HPDE6-E6E7 (cell line): ENCODE measurements around the gene DENND4A.
"Not testable (repeated sequence)": the region's sequence is repeated elsewhere in the genome, so short reads cannot be mapped to it uniquely, and the experiment has no call there.

ENCODE experiments used
- DNase-seq: peaks from one replicate; pipeline ENCODE4 v3.0.0; 2011; ENCODE audit warnings: missing footprints; ENCODE audit errors: extremely low spot score

DENND4A gene

DNA sequence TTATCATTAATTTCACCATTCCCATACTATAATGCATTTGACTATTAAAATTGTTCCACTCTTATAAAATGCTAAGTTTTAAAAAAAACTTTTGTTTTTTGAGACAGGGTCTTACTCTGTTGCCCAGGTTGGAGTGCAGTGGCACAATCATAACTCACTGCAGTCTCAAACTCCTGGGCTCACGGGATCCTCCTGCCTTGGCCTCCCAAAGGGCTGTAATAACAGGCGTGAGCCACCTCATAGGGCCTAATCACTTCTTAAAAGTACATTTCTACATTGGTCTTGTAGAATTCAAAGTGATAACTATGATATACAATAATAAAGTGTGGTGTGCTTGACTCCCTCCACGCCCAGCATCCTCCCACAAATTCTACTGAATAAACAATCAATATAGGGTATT lies 3.0 kb downstream of the DENND4A start:
- no peak for DNase-seq

DNA sequence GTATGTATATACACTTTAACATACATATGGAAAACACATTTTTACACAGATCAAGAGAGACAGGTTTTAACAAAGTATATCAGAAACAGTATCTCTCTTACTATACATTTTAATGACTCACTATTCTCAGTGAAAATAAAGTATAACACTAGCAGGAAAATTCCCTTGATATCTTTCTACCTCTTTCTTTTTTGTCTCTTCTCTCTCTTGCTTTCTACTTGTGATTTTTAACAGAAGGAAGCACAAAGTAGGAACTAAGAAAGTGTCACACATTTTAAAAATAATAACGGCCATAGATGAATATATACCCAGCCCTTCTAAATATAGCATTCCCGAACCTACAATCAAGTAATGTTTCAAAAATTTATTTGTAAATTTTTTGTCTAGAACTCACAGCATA lies 4.8 kb downstream of the DENND4A start:
- DNase-seq = no peak

DNA sequence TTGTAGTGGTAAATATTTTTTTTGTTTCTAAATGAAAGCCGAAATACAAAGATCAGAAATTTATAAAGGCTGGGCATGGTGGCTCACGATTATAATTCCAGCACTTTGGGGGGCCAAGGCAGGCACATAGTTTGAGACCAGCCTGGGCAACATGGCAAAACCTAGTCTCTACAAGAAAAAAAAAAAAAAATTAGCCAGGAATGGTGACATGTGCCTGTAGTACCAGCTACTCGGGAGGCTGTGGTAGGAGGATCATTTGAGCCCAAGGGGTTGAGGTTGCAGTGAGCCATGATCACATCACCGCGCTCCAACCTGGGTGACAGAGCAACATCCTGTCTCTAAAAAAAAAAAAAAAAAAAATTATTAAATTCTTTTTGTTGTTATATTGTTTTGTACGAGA lies 6.9 kb downstream of the DENND4A start:
- no peak for DNase-seq

- no peak for DNase-seq
These were observed 8.2 kb downstream of the DENND4A start for GRCh38 chr15:65783872-65784271.

- no peak for DNase-seq
These were observed 10.0 kb downstream of the DENND4A start for GRCh38 chr15:65782096-65782495.

GRCh38 chr15:65778701-65779100 lies 13.4 kb downstream of the DENND4A start:
- DNase-seq = not testable (repeated sequence)

DNA sequence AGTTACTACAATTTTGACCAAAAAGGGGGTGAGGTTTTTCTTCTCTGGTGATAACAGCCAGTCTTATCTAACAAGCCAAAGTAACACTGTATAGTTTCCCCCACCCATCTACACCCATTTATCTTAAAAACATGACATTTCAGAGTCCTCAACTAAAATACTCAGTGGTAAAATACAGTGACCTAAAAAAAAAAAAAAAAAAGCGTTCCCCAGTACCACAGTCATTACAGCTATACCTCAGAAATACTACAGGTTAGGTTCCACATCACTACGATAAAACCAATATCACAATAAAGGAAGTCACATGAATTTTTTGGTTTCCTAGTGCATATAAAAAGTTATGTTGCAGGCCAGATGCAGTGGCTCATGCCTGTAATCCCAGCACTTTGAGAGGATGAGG lies 13.8 kb downstream of the DENND4A start:
- no peak for DNase-seq

GRCh38 chr15:65777843-65778242 lies 14.2 kb downstream of the DENND4A start:
- no peak for DNase-seq

DNA sequence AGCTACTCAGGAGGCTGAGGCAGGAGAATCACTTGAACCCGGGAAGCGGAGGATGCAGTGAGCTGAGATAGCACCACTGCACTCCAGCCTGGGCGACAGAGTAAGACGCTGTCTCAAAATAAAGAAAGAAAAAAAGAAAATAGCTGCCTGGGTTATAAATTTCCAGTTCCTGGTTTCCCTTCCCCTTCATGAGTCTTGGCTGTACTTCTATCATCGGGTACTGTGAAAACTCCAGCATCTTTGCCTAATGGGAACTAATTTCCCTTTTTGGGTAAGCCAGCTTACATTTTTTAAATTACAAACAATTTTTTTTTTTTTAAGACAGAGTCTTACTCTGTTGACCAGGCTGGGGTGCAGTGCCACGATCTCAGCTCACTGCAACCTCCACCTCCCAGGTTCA lies 15.0 kb downstream of the DENND4A start:
- DNase-seq = no peak

- DNase-seq = no peak
These were observed 18.5 kb downstream of the DENND4A start for GRCh38 chr15:65773386-65774111.

GRCh38 chr15:65772930-65773329 lies 19.2 kb downstream of the DENND4A start:
- no peak for DNase-seq

DNA sequence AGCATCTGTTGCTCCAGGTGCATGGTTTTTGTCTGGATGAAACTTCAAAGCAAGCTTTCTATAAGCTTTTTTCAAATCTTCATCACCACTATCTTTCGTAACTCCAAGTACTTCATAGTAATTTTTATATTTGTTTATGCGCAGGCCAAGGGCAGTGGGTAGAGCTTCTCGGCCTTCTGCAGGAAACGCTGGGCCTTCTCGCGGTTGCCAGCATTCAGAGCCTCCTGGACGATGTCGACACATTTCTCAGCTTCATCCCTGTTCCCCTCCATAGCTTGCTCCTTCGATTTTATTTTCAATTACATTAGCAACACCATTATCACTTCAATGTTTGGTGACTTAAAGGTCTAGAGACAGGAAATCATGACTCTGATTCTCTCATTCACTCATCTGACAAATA lies 20.2 kb downstream of the DENND4A start:
- DNase-seq = no peak

GRCh38 chr15:65769482-65769881 lies 22.6 kb downstream of the DENND4A start:
- no peak for DNase-seq

GRCh38 chr15:65767895-65768294 lies 24.2 kb downstream of the DENND4A start:
- no peak for DNase-seq

GRCh38 chr15:65767264-65767595 lies 24.9 kb downstream of the DENND4A start:
- no peak for DNase-seq

- DNase-seq = no peak
These were observed 25.4 kb downstream of the DENND4A start for GRCh38 chr15:65766422-65767263.

DNA sequence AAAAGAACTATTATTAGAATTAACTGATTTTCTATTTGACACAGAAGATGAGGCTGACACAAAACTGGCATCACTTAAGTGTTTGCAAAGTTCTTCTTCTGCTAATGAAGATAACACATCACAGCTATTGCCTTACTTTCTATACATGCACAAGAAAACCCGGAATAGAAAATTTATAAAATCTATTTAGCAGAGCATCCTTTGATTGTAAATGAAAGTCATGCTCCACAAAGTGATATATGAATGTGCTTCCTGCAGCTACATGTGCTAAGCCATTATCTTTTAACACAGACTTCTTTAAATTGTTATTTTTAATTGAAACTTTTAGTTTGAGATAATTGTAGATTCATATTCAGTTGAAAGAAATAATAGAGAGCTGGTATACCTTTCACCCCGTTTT lies 27.0 kb downstream of the DENND4A start:
- DNase-seq = no peak

DNA sequence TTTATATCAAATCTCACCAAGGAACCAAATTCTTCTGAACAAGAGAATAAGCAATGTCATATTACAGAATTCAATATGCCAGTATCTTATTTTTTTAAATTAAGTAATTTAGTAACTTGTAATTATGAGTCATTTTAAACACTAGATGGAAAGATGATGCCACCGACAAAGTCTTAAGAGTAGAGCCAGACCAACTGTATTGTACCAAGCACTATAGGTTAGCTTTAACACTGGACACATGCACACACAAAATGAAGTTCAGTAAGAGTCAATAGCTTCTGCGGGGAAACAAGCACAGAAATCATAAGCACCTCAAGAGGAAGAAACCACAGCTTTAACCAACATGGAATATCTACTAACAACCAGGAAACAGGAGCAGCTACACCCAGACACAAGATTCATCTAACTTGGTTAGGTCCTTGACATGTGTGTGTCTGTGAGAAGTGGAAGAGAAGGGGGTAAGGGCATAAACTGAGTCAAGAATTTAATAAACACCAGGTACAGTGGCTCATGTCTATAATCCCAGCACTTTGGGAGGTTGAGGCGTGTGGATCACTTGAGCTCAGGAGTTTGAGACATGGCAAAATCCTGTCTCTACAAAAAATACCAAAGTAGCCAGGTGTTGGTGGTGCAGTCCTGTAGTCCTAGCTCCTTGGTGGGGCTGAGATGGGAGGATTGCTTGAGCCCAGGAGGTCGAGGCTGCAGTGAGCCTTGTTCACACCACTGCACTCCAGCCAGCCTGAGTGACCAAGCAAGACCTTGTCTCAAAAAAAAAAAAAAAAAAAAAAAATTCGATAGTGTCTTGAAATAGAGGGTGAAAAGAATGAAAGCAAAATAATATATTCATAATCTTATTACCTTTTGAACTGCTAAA lies 28.9 kb downstream of the DENND4A start:
- DNase-seq = no peak

DNA sequence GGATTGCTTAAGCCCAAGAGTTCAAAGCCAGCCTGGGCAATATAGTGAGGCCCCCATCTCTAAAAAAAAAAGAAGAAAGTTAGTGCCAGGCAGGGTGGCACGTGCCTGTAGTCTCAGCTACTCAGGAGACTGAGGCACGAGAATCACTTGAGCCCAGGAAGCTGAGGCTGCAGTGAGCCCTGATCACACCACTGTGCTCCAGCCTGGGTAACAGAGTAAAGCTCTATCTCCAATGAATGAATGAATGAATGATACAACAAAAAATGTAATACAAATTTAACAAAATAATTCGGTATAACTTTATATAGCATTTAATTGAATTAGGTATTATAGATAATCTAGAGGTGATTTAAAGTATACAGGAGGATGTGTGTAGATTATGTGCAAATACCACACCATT lies 29.7 kb downstream of the DENND4A start:
- DNase-seq = no peak

DNA sequence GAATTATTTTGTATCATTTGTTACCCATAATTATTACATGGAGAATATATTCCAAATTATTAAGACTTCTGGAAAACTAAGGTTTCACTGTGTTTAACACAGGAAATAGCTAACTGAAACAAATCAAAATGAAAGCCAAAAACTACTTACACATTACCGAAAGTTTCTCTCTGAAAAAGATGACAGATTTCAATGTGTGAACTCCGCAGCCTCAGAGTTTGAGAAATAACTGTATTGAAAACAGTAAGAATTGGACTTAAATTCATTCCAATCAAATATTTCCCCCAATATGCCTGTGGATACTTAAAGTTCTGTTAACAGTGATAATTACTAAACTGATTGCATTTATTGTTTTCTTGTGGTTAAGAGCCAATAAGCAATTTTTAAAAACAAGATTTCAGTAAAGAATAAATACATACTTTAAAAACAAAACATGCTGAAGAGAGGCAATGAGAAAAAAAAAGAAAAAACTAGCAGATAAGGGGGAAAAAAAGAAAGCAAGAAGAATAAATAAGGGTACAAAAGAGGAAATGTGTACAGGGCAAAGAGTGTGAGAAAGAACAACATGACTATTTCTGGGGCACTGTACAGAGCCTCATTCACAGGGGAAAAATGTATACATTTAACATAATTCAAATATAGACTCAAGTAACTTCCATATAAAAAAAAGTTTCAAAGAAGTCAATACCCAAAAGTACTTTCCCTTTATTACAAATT lies 30.7 kb downstream of the DENND4A start:
- DNase-seq = no peak

DNA sequence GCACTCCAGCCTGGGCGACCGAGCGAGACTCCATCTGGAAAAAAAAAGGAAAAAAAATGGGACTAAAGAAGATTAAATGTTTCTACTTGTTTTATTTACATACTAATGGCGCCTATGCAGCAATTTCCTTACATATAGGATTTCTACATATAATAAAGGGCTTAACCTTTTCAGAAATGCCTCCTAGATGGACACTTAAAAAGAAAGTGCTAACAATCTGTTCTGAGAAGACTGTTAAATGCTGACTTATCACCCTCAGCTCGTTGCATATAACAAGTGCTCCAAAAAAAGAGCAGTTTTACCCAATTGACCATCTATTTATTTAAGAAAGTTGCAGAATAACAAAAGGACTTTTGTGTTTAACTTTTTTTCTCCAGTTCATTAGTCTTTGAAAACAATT lies 32.7 kb downstream of the DENND4A start:
- no peak for DNase-seq

- DNase-seq = no peak
These were observed 33.9 kb downstream of the DENND4A start for GRCh38 chr15:65758242-65758641.
